ENCODE data around the gene TMEM89.

TMEM89 gene

DNA sequence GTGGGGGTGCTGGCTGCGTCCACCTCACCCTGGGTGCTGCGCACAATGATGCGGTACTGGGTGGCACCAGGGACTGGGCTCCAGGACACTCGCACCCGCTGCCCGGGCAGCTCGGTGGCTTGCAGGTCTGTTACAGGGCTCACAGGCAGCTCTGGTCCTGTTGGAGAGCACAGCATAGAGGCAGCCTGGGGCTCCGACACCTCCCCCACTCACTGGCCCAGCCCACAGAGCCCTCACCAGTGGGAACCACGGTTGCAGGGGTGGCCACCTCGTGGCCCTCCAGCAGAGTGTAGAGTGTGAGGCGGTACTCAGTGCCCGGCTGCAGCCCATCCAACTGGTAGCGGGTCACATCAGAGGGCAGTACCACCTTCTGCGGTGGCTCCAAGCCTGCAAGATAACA, 30.1 kb downstream of the TMEM89 start:
- no peak for DNase-seq

- DNase-seq: no peak
Observed at GRCh38 chr3:48588230-48588629, 33.3 kb downstream of the TMEM89 start.

GRCh38 chr3:48587686-48588085, 33.9 kb downstream of the TMEM89 start:
- no peak for DNase-seq

DNA sequence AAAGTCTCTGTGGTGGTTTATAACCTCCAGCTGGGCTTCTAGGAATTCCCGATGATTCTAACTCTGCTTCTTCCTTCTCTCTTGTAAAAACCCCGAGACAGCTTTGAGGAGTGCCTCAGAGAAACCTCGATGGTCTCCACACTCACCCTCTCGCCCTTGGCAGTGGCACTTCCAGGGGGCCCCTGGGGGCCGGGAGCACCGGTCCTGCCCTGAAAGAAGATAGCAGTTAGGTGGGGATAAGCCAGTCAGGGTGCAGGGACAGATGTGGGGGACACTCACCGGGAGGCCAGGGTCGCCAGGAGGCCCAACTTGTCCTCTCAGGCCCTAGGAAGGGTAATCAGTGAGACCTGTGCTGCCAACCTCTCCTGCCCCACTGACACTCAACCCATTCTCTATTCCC, 36.2 kb downstream of the TMEM89 start:
- no peak for DNase-seq

DNA sequence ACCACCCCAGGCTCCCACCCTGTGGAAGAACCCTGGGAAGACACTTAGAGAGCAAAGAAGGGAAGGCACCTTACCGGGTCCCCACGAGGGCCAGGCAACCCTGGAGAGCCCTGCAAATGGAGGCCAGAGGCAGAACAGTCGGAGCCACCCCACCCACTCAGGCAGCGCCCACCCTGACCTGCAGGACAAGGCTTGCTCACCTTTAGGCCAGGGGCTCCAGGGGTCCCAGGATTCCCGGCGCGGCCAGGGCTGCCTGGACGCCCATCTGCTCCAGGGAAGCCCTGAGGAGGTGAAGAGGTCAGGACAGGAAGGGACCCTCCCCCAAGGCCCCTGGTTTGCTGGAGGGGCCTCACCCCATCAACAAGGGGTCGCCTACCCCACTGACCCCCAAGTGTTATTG, 36.7 kb downstream of the TMEM89 start:
- no peak for DNase-seq

DNA sequence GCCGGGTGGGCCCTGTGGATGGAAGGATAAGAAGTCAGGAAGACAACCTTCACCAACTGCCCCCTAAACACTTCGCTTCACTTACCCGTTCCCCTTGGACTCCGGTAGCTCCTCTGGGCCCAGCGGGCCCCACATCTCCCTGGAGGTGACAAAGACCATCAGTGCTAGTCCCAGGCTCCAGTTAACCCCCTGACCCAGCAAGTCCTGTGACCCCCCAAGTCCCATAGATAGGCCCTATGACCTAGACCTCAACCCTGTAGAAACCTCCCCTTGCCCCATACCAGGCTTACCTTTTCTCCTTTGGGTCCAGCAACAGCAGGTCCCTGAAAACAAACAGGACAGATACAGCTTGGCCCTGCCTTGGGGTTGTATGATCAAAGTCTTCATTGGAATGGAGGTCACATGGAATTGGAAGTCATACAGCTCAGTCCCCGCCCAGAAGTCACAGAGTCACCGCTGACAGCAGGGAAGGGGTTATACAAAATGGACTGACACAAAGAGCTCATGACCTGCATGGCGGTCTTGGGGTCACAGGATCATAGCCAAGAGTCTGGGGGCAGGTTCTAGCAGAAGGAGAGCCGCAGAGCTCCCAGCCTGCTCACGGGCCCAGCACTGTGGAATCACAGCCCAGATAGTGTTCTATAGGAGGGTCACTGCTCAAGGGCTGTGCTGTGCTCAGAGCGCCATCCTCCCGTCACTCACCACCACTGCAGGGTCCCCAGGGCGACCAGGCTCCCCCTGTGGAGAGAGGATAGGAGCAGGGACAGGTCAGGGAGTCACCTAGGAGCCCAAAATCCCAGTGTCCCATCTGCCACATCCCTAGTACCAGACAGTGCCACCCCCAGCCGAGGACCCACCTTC, 39.7 kb downstream of the TMEM89 start:
- no peak for DNase-seq

DNA sequence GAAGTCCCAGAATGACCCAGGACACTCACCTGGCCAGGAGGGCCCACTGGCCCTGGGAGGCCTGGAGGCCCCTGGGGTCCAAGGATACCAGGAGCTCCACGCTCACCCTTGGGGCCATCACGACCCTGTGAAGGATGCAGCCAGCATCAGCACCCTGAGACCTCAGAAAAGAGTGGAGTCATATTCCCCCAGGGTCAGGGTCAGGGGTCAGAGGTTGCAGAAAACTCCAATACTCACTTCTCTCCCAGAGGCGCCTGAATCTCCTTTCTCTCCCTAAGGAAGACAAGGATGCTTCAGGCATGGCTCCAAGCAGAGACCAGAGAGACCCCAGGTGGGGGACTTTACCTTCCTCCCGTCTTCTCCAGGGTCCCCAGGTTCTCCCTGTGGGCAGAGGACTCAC, 44.9 kb downstream of the TMEM89 start:
- no peak for DNase-seq

GRCh38 chr3:48575366-48575765, 46.2 kb downstream of the TMEM89 start:
- no peak for DNase-seq

DNA sequence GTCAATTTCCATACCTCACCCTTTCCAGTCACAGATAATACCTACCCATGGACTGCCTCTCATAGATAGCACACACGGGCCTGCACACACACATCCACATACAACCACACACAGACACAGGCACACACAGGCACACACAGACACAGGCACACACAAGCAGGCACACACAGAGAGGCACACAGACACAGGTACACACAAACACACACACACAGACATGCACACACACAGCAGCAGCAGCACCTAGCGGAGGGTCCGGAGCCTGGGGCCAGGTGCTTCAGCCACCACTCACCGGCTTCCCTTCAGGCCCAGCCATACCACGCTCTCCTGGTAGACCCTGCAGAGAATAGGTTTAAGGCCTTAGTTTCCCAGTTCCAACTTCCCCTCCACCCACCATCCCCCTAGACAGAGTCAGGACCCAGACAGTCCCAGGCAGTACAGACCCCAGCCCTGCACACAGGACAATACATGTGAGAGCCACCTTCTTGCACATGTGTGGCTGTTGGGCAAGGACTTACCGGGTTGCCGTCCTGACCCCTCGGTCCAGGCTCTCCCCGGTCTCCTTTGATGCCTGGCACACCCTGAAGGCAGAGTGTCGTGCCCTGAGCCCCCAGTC, 47.5 kb downstream of the TMEM89 start:
- DNase-seq: no peak

DNA sequence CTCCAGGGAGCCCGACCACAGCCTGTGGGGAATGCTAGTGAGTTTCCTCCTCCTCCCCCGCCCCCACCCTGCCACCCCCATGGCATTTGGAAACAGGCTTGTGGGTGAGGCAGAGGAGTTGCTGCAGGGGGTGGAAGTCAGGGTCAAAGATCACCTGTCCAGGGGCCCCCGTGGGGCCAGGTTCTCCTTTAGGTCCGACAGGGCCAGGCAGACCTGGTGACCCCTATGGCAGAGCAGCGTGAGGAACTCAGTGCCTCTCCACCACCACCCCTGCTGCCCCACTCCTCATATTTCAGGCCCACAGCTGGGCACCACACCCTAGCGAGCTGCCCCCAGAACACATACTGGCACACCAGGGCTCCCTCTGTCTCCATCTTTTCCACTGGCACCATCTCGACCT, 49.1 kb downstream of the TMEM89 start:
- no peak for DNase-seq

GRCh38 chr3:48571938-48572337, 49.6 kb downstream of the TMEM89 start:
- DNase-seq: no peak
